PC-9 (cell line): ENCODE data around the gene NIBAN1.

Experiments used
- CTCF ChIP-seq: fragments of 200-600 bp; sonication (generic); conservative IDR thresholded peaks from 2 replicates; pipeline ENCODE4 v1.6.1; 2017; ENCODE audit warnings: mixed run types, antibody characterized with exemption, mild to moderate bottlenecking, moderate library complexity
- EZH2 ChIP-seq: fragments of 200-600 bp; sonication (generic); IDR thresholded peaks from 2 replicates; pipeline ENCODE4 v1.8.0; 2017; ENCODE audit warnings: antibody characterized with exemption, low read depth

GRCh38 chr1:185017338-185017737, 43.0 kb upstream of the NIBAN1 start:
- TF ChIP-seq CTCF (no peak), EZH2 (no peak)
